HepG2 (cell line): Measurements from ENCODE around the gene ARPC5.

Experiments used
- CTCF ChIP-seq: sonication (generic); formaldehyde crosslinking; IDR thresholded peaks from 2 replicates; pipeline ENCODE4 v1.5.0; 2020; ENCODE audit warnings: mild to moderate bottlenecking, missing genetic modification reagents, moderate library complexity
- NFYC ChIP-seq: IDR thresholded peaks from 2 replicates; pipeline ENCODE4 v1.6.1; 2016; ENCODE audit warnings: missing genetic modification reagents, missing compliant biosample characterization
- U2AF2 ChIP-seq: fragments of 200-400 bp; formaldehyde crosslinking; IDR thresholded peaks from 2 replicates; pipeline ENCODE4 v1.6.1; 2017; ENCODE audit warnings: low read depth, mild to moderate bottlenecking, low read length
- UBTF ChIP-seq: sonication (generic); formaldehyde crosslinking; IDR thresholded peaks from 2 replicates; pipeline ENCODE4 v1.4.0; 2020; ENCODE audit warnings: mild to moderate bottlenecking, missing genetic modification reagents
- ZBTB7A ChIP-seq: sonication (generic); formaldehyde crosslinking; IDR thresholded peaks from 2 replicates; pipeline ENCODE4 v1.8.0; 2022; ENCODE audit warnings: mild to moderate bottlenecking, missing genetic modification reagents
- ZNF7 ChIP-seq: IDR thresholded peaks from 2 replicates; pipeline ENCODE4 v1.6.1; 2016; ENCODE audit warnings: missing biosample characterization, missing genetic modification reagents
- ZNF761 ChIP-seq: sonication (generic); formaldehyde crosslinking; conservative IDR thresholded peaks from 2 replicates; pipeline ENCODE4 v1.4.0; 2020; ENCODE audit warnings: mild to moderate bottlenecking, missing genetic modification reagents

- no peak for TF ChIP-seq CTCF
- no peak for TF ChIP-seq UBTF
- TF ChIP-seq NFYC (CRISPR knock-in tag), result no peak
- TF ChIP-seq ZNF7 (CRISPR knock-in tag), result no peak
- no peak for TF ChIP-seq U2AF2
- no peak for TF ChIP-seq ZBTB7A (CRISPR knock-in tag)
- TF ChIP-seq ZNF761 (CRISPR knock-in tag), result no peak
Measured at GRCh38 chr1:183609759-183610452, 25.7 kb downstream of the ARPC5 start.
